ENCODE results near the gene BCL2L14.
"Not testable (repeated sequence)": the region's sequence is repeated elsewhere in the genome, so short reads cannot be mapped to it uniquely, and the experiment has no call there.

Gene BCL2L14

DNA sequence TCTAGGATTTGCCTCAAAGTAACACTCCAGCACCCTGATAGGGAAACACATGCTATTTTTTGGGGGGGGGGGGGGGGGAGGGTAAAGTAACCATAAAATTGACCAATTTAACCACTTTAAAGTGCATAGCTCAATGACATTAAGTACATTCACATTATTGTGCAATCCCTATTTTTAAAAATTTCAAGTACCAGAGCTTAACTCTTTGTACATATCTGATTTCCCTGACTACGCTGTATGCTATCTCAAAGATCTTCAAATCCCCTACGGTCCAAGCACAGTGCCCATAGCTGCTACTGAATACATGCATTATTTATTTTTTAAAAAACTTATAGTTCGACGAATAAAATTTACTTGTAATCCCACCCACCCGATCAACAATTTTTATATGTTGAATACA, 63.0 kb downstream of the BCL2L14 start:
- no peak overlapping the region for H3K4me3 ChIP-seq (ENCODE audit: low read depth, low read length)
- TF ChIP-seq MYC (IDR thresholded peaks at IDR 0.05; ENCODE audit: low read depth, low read length) (no peak), POLR2A (IDR thresholded peaks at IDR 0.05; ENCODE audit: extremely low read depth, insufficient read length) (no peak)
- TF ChIP-seq, protein P1, sequence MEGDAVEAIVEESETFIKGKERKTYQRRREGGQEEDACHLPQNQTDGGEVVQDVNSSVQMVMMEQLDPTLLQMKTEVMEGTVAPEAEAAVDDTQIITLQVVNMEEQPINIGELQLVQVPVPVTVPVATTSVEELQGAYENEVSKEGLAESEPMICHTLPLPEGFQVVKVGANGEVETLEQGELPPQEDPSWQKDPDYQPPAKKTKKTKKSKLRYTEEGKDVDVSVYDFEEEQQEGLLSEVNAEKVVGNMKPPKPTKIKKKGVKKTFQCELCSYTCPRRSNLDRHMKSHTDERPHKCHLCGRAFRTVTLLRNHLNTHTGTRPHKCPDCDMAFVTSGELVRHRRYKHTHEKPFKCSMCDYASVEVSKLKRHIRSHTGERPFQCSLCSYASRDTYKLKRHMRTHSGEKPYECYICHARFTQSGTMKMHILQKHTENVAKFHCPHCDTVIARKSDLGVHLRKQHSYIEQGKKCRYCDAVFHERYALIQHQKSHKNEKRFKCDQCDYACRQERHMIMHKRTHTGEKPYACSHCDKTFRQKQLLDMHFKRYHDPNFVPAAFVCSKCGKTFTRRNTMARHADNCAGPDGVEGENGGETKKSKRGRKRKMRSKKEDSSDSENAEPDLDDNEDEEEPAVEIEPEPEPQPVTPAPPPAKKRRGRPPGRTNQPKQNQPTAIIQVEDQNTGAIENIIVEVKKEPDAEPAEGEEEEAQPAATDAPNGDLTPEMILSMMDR (IDR thresholded peaks at IDR 0.05; ENCODE audit: low read depth, low read length): no peak
- TF ChIP-seq, protein P2, sequence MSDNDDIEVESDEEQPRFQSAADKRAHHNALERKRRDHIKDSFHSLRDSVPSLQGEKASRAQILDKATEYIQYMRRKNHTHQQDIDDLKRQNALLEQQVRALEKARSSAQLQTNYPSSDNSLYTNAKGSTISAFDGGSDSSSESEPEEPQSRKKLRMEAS (IDR thresholded peaks at IDR 0.05; ENCODE audit: low read depth, low read length): no peak

DNA sequence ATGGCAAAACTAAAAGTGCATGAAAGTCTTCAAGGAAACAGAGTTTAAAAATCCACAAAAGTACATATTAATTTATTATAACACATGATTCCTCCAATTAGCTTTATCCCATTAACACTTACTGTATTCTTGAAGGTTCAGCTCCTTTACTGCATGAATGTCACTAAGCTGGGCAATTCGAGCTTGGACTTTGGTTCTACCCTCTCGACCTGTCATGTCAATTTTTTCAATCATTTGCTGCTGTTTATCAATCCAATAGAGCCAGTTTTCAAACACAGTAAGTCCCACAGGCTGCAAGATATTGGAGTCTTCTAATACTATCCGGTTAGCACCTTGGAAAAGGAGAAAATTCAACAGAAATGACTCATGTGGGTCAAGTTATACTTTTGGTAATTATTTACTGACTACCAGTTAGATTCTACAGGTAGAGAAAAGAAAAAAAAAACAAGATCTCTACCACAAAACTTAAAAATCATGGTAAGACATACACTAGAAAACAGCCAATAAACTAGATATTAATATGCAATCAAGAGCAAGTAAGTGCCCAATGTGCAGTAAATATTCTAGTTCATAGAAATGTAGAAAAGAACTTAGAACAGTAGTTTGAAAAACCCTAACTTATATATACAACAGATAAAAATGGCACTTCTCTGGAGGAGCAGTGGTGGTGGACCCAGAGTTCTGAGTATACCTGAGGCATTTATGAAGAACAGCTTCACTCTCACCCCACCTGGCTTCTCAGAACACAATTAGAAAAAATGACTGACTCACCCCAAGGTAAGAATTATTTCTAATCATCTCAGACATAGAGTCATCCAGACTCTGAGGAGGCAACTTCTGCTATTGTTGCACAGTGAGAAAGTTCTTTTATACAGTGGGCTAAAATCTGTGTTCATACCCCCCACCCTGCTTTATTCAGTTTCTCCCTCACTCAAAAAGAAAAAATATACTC, 67.7 kb downstream of the BCL2L14 start:
- H3K4me3 ChIP-seq (ENCODE audit: low read depth, low read length): no peak overlapping the region
- no peak for DNase-seq (ENCODE audit: low read depth)
- TF ChIP-seq MYC (IDR thresholded peaks at IDR 0.05; ENCODE audit: low read depth, low read length): no peak
- TF ChIP-seq POLR2A (IDR thresholded peaks at IDR 0.05; ENCODE audit: extremely low read depth, insufficient read length): no peak
- TF ChIP-seq, protein P1 (IDR thresholded peaks at IDR 0.05; ENCODE audit: low read depth, low read length): no peak
- TF ChIP-seq, protein P2 (IDR thresholded peaks at IDR 0.05; ENCODE audit: low read depth, low read length): no peak

More for the DNA sequence above, 63.0 kb downstream of the BCL2L14 start:
- DNase-seq (ENCODE audit: low read depth): no peak

DNA sequence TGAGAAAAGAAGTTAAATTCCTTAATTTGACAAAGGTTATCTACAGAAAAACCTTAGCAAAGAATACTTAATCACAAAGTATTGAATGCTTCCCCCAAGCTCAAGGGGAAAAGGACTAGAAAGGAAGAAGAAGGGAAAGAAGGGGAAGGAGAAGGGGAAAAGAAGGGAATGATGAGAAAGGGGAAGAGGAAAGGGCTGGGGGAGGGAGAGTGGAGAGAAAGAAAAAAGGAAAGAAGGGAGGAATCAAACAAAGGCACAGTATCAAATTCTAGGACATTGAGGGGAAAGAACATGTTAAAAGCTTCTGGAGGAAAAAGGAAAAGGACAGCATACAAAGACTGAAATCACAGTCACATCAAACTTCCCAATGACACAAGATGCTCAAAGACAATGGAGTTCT, 70.3 kb downstream of the BCL2L14 start:
- DNase-seq (ENCODE audit: low read depth): no peak
- H3K4me3 ChIP-seq (ENCODE audit: low read depth, low read length): no peak overlapping the region
- TF ChIP-seq POLR2A (IDR thresholded peaks at IDR 0.05; ENCODE audit: extremely low read depth, insufficient read length): no peak
- TF ChIP-seq, protein P2 (IDR thresholded peaks at IDR 0.05; ENCODE audit: low read depth, low read length): no peak
- TF ChIP-seq, protein P1 (IDR thresholded peaks at IDR 0.05; ENCODE audit: low read depth, low read length): no peak
- TF ChIP-seq MYC (IDR thresholded peaks at IDR 0.05; ENCODE audit: low read depth, low read length): no peak

DNA sequence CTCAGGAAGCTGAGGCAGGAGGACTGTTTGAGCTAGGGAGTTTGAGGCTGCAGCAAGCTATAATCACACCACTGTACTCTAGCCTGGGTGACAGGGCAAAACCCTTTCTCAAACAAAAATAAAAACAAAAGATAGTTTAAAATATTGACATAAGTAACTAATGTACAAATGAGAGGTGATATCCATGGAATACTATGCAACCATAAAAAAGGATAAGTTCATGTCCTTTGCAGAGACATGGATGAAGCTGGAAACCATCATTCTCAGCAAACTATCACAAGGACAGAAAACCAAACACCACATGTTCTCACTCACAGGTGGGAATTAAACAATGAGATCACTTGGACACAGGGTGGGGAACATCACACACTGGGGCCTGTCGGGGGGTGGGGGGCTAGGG, 73.8 kb downstream of the BCL2L14 start:
- not testable (repeated sequence) for H3K4me3 ChIP-seq (ENCODE audit: low read depth, low read length); DNase-seq (ENCODE audit: low read depth)

DNA sequence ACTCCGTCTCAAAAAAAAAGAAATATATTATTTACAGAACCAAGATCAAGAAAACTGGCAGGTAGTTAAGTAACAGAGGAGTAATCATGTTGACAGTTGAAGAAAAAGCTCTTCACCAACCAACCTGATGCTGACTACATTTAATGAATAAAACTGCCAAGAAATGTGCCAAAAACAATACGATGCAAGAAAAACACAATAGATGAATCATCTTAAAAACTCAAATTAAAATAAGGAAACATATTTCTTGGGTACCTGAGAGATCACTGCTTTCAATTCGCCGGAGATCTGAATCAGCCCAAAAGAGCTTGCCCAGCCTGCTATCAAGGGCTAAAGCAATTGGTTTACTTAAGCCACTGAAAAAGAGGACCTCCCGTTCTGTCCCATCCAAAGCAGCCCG, 76.4 kb downstream of the BCL2L14 start:
- H3K4me3 ChIP-seq (ENCODE audit: low read depth, low read length): no peak overlapping the region
- DNase-seq (ENCODE audit: low read depth): no peak
- TF ChIP-seq, protein P1 (IDR thresholded peaks at IDR 0.05; ENCODE audit: low read depth, low read length): no peak
- TF ChIP-seq MYC (IDR thresholded peaks at IDR 0.05; ENCODE audit: low read depth, low read length) (no peak), POLR2A (IDR thresholded peaks at IDR 0.05; ENCODE audit: extremely low read depth, insufficient read length) (no peak)
- TF ChIP-seq, protein P2 (IDR thresholded peaks at IDR 0.05; ENCODE audit: low read depth, low read length): no peak

Measured in NB4 (cell line).